22Rv1 (cell line): ENCODE data around the gene TBC1D25.

Experiments
- ZFX ChIP-seq: fragments of 450-650 bp; IDR thresholded peaks from 2 replicates; pipeline ENCODE4 v1.6.1; 2017; ENCODE audit warnings: antibody characterized with exemption, borderline replicate concordance
- TF ChIP-seq, protein P1 (sequence below): fragments of 450-650 bp; IDR thresholded peaks from 2 replicates; pipeline ENCODE4 v1.5.1; 2017; ENCODE audit warnings: mild to moderate bottlenecking

GRCh38 chrX:48580662-48581061 lies 41.1 kb downstream of the TBC1D25 start:
- TF ChIP-seq, protein P1, sequence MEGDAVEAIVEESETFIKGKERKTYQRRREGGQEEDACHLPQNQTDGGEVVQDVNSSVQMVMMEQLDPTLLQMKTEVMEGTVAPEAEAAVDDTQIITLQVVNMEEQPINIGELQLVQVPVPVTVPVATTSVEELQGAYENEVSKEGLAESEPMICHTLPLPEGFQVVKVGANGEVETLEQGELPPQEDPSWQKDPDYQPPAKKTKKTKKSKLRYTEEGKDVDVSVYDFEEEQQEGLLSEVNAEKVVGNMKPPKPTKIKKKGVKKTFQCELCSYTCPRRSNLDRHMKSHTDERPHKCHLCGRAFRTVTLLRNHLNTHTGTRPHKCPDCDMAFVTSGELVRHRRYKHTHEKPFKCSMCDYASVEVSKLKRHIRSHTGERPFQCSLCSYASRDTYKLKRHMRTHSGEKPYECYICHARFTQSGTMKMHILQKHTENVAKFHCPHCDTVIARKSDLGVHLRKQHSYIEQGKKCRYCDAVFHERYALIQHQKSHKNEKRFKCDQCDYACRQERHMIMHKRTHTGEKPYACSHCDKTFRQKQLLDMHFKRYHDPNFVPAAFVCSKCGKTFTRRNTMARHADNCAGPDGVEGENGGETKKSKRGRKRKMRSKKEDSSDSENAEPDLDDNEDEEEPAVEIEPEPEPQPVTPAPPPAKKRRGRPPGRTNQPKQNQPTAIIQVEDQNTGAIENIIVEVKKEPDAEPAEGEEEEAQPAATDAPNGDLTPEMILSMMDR: no peak
- TF ChIP-seq ZFX: no peak
